ENCODE results near the gene MLLT3.

MLLT3 gene

DNA sequence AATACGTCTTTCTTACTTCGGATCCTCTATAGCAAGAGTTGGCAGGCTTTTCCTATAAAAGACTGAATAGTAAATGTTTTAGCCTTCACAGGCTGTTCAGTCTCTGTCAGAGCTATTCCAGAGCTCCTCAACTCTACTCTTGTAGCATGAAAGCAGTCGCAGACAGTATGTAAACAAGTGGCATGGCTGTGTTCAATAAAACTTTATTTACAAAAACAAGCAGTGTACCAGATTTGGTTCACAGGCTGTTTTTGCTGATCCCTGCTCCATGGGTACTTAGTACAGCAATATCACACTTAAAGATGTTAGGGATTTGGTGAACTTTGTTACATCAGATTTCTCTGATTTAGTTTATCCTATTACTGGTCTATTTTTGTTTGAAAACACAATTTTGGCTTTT, 235.2 kb downstream of the MLLT3 start:
- H3K9ac ChIP-seq (ENCODE audit: low read depth, low read length, poor library complexity, severe bottlenecking), result no peak overlapping the region
- H3K9me3 ChIP-seq (ENCODE audit: insufficient read depth, low read depth, low read length), result no peaks in the 10 kb centered on the region
- no peak overlapping the region for H2AFZ ChIP-seq (ENCODE audit: low read length)
- no peak overlapping the region for H3K4me3 ChIP-seq (ENCODE audit: low read length, poor library complexity, severe bottlenecking)
- H3K36me3 ChIP-seq (ENCODE audit: insufficient read depth, low read length), result peaks cover 6% of the 10 kb centered on the region; the same call in 1 of the 2 replicates
- no peaks in the 10 kb centered on the region for H3F3A ChIP-seq (ENCODE audit: low read depth)
- H4K20me1 ChIP-seq (ENCODE audit: insufficient read depth, low read length, poor library complexity, severe bottlenecking), result no peaks in the 10 kb centered on the region
- no peak overlapping the region for H3K4me2 ChIP-seq (ENCODE audit: low read depth, low read length, poor library complexity, severe bottlenecking)
- no peaks in the 10 kb centered on the region for H3K4me1 ChIP-seq (ENCODE audit: insufficient read depth, low read length, poor library complexity, severe bottlenecking)
- no peaks in the 10 kb centered on the region for H3K27me3 ChIP-seq (ENCODE audit: insufficient read depth, low read length, poor library complexity, severe bottlenecking)
- TF ChIP-seq EZH2phosphoT487 (IDR thresholded peaks at IDR 0.05; ENCODE audit: borderline replicate concordance), result no peak
- H3K79me2 ChIP-seq (ENCODE audit: insufficient read depth, low read length), result no peaks in the 10 kb centered on the region
- no peaks in the 10 kb centered on the region for H3K9me2 ChIP-seq (replicated peaks; ENCODE audit: low read depth, low read length)

DNA sequence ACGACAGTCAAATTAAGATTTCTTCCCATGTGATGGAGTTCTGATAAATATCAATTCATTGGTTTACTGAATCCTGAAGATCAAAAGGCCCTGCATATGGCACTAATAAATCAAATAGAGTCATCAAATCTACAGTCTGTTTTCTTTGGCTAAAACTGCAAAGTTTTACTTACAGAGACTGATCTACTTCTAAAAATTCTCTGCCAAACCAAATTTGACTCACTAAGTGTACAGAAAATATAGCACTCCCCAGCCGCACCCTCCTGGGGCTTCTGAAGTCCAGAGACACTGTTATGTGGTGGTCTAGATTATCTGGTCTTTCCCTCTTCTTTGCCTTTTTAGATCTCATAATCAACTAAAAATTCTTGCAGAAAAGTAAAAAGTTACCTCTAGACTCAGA, 237.7 kb downstream of the MLLT3 start:
- H4K20me1 ChIP-seq (ENCODE audit: insufficient read depth, low read length, poor library complexity, severe bottlenecking), result no peaks in the 10 kb centered on the region
- H3K4me2 ChIP-seq (ENCODE audit: low read depth, low read length, poor library complexity, severe bottlenecking), result no peak overlapping the region
- no peaks in the 10 kb centered on the region for H3F3A ChIP-seq (ENCODE audit: low read depth)

DNA sequence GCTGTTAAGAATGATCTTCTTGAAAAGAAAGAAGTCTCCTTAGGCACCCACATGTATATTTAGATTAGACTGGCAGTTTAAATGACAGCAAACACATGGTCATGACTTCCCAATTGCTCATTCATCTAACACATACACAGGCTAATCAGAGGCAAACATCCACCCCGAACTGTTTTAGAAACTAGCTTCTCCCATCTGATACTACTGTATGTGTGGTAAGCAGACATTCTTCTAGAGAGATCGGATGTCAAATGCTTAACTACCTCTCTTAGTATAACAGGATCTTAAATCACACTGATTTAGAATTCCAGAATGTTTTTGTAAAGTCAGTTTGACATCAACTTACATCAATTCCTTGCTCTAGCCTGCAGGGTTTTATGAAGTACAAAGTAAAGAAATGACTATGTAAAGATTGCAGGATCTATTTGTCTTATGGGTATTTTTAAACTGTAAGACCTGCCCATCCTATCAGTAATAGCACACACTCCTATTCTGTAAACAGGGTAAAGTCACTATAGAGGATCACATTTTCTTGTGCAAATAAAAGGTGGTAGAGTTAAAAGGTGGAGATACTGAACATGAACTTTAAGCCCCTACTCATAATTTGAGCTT, 239.7 kb downstream of the MLLT3 start:
- no peaks in the 10 kb centered on the region for H3K9me2 ChIP-seq (replicated peaks; ENCODE audit: low read depth, low read length)
- no peaks in the 10 kb centered on the region for H3K36me3 ChIP-seq (ENCODE audit: insufficient read depth, low read length)
- no peaks in the 10 kb centered on the region for H3F3A ChIP-seq (ENCODE audit: low read depth)
- TF ChIP-seq, protein P1, sequence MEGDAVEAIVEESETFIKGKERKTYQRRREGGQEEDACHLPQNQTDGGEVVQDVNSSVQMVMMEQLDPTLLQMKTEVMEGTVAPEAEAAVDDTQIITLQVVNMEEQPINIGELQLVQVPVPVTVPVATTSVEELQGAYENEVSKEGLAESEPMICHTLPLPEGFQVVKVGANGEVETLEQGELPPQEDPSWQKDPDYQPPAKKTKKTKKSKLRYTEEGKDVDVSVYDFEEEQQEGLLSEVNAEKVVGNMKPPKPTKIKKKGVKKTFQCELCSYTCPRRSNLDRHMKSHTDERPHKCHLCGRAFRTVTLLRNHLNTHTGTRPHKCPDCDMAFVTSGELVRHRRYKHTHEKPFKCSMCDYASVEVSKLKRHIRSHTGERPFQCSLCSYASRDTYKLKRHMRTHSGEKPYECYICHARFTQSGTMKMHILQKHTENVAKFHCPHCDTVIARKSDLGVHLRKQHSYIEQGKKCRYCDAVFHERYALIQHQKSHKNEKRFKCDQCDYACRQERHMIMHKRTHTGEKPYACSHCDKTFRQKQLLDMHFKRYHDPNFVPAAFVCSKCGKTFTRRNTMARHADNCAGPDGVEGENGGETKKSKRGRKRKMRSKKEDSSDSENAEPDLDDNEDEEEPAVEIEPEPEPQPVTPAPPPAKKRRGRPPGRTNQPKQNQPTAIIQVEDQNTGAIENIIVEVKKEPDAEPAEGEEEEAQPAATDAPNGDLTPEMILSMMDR (conservative IDR thresholded peaks at IDR 0.05; ENCODE audit: low read length), result no peak
- TF ChIP-seq EZH2phosphoT487 (IDR thresholded peaks at IDR 0.05; ENCODE audit: borderline replicate concordance), result no peak
- H2AFZ ChIP-seq (ENCODE audit: low read length), result no peak overlapping the region
- no peaks in the 10 kb centered on the region for H3K27me3 ChIP-seq (ENCODE audit: insufficient read depth, low read length, poor library complexity, severe bottlenecking)
- H3K9ac ChIP-seq (ENCODE audit: low read depth, low read length, poor library complexity, severe bottlenecking), result no peak overlapping the region
- H3K4me2 ChIP-seq (ENCODE audit: low read depth, low read length, poor library complexity, severe bottlenecking), result no peak overlapping the region
- no peaks in the 10 kb centered on the region for H3K79me2 ChIP-seq (ENCODE audit: insufficient read depth, low read length)
- H4K20me1 ChIP-seq (ENCODE audit: insufficient read depth, low read length, poor library complexity, severe bottlenecking), result no peaks in the 10 kb centered on the region
- no peaks in the 10 kb centered on the region for H3K9me3 ChIP-seq (ENCODE audit: insufficient read depth, low read depth, low read length)
- no peak overlapping the region for H3K4me3 ChIP-seq (ENCODE audit: low read length, poor library complexity, severe bottlenecking)
- peaks cover 4% of the 10 kb centered on the region for H3K4me1 ChIP-seq (ENCODE audit: insufficient read depth, low read length, poor library complexity, severe bottlenecking)

More for the DNA sequence above, 237.7 kb downstream of the MLLT3 start:
- H3K27me3 ChIP-seq (ENCODE audit: insufficient read depth, low read length, poor library complexity, severe bottlenecking), result no peaks in the 10 kb centered on the region
- no peak overlapping the region for H3K4me3 ChIP-seq (ENCODE audit: low read length, poor library complexity, severe bottlenecking)
- no peaks in the 10 kb centered on the region for H3K9me3 ChIP-seq (ENCODE audit: insufficient read depth, low read depth, low read length)
- H3K9me2 ChIP-seq (replicated peaks; ENCODE audit: low read depth, low read length), result no peaks in the 10 kb centered on the region
- no peak overlapping the region for H3K9ac ChIP-seq (ENCODE audit: low read depth, low read length, poor library complexity, severe bottlenecking)
- peaks cover 6% of the 10 kb centered on the region; the same call in 1 of the 2 replicates for H3K36me3 ChIP-seq (ENCODE audit: insufficient read depth, low read length)
- no peak for TF ChIP-seq EZH2phosphoT487 (IDR thresholded peaks at IDR 0.05; ENCODE audit: borderline replicate concordance)
- TF ChIP-seq, protein P1 (conservative IDR thresholded peaks at IDR 0.05; ENCODE audit: low read length), result no peak
- H3K4me1 ChIP-seq (ENCODE audit: insufficient read depth, low read length, poor library complexity, severe bottlenecking), result no peaks in the 10 kb centered on the region
- H3K79me2 ChIP-seq (ENCODE audit: insufficient read depth, low read length), result no peaks in the 10 kb centered on the region
- H2AFZ ChIP-seq (ENCODE audit: low read length), result no peak overlapping the region

DNA sequence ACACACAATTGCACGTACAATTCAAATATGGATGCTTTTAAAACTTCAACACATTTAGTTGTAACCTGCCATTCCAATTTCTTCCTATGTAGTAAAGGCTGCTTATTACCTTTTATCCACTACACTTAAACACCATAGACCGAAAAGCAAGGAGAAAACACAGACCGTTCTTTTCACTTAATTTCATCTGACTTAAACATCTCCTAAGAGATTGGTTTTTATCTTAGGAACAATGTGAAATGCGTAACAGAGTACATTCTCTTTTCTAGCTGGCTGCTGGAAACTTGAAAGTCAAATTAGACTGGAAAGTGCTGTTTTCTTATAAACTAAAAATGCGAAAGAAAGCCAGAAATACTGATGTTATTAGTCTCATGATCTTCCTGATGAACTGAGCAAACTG, 241.8 kb downstream of the MLLT3 start:
- H3K4me3 ChIP-seq (ENCODE audit: low read length, poor library complexity, severe bottlenecking), result no peak overlapping the region
- no peak overlapping the region for H3K4me2 ChIP-seq (ENCODE audit: low read depth, low read length, poor library complexity, severe bottlenecking)
- H3K79me2 ChIP-seq (ENCODE audit: insufficient read depth, low read length), result no peaks in the 10 kb centered on the region
- no peak overlapping the region for H3K9ac ChIP-seq (ENCODE audit: low read depth, low read length, poor library complexity, severe bottlenecking)
- H2AFZ ChIP-seq (ENCODE audit: low read length), result no peak overlapping the region
- H3K9me2 ChIP-seq (replicated peaks; ENCODE audit: low read depth, low read length), result no peaks in the 10 kb centered on the region
- no peaks in the 10 kb centered on the region for H3F3A ChIP-seq (ENCODE audit: low read depth)
- no peaks in the 10 kb centered on the region for H3K9me3 ChIP-seq (ENCODE audit: insufficient read depth, low read depth, low read length)
- peaks cover 20% of the 10 kb centered on the region for H3K4me1 ChIP-seq (ENCODE audit: insufficient read depth, low read length, poor library complexity, severe bottlenecking)
- no peaks in the 10 kb centered on the region for H3K36me3 ChIP-seq (ENCODE audit: insufficient read depth, low read length)
- H3K27me3 ChIP-seq (ENCODE audit: insufficient read depth, low read length, poor library complexity, severe bottlenecking), result no peaks in the 10 kb centered on the region
- H4K20me1 ChIP-seq (ENCODE audit: insufficient read depth, low read length, poor library complexity, severe bottlenecking), result no peaks in the 10 kb centered on the region
- TF ChIP-seq, protein P1 (conservative IDR thresholded peaks at IDR 0.05; ENCODE audit: low read length), result no peak
- no peak for TF ChIP-seq EZH2phosphoT487 (IDR thresholded peaks at IDR 0.05; ENCODE audit: borderline replicate concordance)

Data from Loucy (cell line).